ENCODE data around the gene KERA. TPM values are rescaled to one million over a fixed set of nuclear protein-coding genes. Genes with fewer than 3 reads are reported as not detected.
A peak's percentile ranks its signal among the peaks of the same experiment; 100 is the strongest.

The KERA gene
- total RNA-seq, 1 experiment from 2014 or later = not detected

GRCh38 chr12:91058786-91059185, 962 bp upstream of the KERA start:
- intact Hi-C loops (cut with micrococcal nuclease) = no loop called here
- no TSS peak for BruUV-seq (replicated peaks)
- H3K9me3 Mint-ChIP-seq (ENCODE audit: unreplicated experiment) = no peaks in the 10 kb centered on the region
- peak; percentile 7 for DNase-seq (ENCODE audit: unreplicated experiment)
- no peaks in the 10 kb centered on the region for H3K36me3 Mint-ChIP-seq (ENCODE audit: insufficient read depth, unreplicated experiment)
- H3K27ac Mint-ChIP-seq (ENCODE audit: low read depth, unreplicated experiment) = no peak overlapping the region
- ChIA-PET POLR2A (no interaction called here), CTCF (no interaction called here)
- H3K4me3 Mint-ChIP-seq (ENCODE audit: unreplicated experiment) = no peak overlapping the region
- H3K27me3 Mint-ChIP-seq (ENCODE audit: insufficient read depth, unreplicated experiment) = peaks cover 79% of the 10 kb centered on the region
- no peak for TF ChIP-seq CTCF (IDR thresholded peaks at IDR 0.05; ENCODE audit: unreplicated experiment)
- no peaks in the 10 kb centered on the region for H3K4me1 Mint-ChIP-seq (ENCODE audit: insufficient read depth, unreplicated experiment)

GRCh38 chr12:91056488-91056887, 1.3 kb downstream of the KERA start:
- CTCF ChIA-PET = interaction anchor here (0.5 kb wide), 1 partner anchor 43 kb away, joined by 3 read pairs; no protein-coding TSS in a partner anchor
- Mint-ChIP-seq H3K27me3 (ENCODE audit: insufficient read depth, unreplicated experiment) (peaks cover 84% of the 10 kb centered on the region), H3K36me3 (ENCODE audit: insufficient read depth, unreplicated experiment) (no peaks in the 10 kb centered on the region), H3K27ac (ENCODE audit: low read depth, unreplicated experiment) (no peak overlapping the region), H3K9me3 (ENCODE audit: unreplicated experiment) (no peaks in the 10 kb centered on the region), H3K4me1 (ENCODE audit: insufficient read depth, unreplicated experiment) (no peaks in the 10 kb centered on the region), H3K4me3 (ENCODE audit: unreplicated experiment) (no peak overlapping the region)
- BruUV-seq (replicated peaks) = no TSS peak
- intact Hi-C loops (cut with micrococcal nuclease) = no loop called here
- POLR2A ChIA-PET = interaction anchor here (0.6 to 1.0 kb wide), 2 partner anchors 90 to 168 kb away, joined by 3 read pairs; no protein-coding TSS in a partner anchor
- no peak for DNase-seq (ENCODE audit: unreplicated experiment)
- TF ChIP-seq CTCF (IDR thresholded peaks at IDR 0.05; ENCODE audit: unreplicated experiment) = no peak

- no TSS peak for BruUV-seq (replicated peaks)
- DNase-seq (ENCODE audit: unreplicated experiment) = no peak
- Mint-ChIP-seq H3K4me3 (ENCODE audit: unreplicated experiment) (no peak overlapping the region), H3K4me1 (ENCODE audit: insufficient read depth, unreplicated experiment) (no peaks in the 10 kb centered on the region), H3K9me3 (ENCODE audit: unreplicated experiment) (no peaks in the 10 kb centered on the region), H3K27me3 (ENCODE audit: insufficient read depth, unreplicated experiment) (peaks cover 89% of the 10 kb centered on the region), H3K36me3 (ENCODE audit: insufficient read depth, unreplicated experiment) (no peaks in the 10 kb centered on the region), H3K27ac (ENCODE audit: low read depth, unreplicated experiment) (no peak overlapping the region)
- ChIA-PET CTCF (no interaction called here), POLR2A (no interaction called here)
- TF ChIP-seq CTCF (IDR thresholded peaks at IDR 0.05; ENCODE audit: unreplicated experiment) = no peak
- intact Hi-C loops (cut with micrococcal nuclease) = no loop called here
Measured at GRCh38 chr12:91055976-91056375, 1.8 kb downstream of the KERA start.

GRCh38 chr12:91053951-91054715, 3.7 kb downstream of the KERA start:
- peak; percentile 57 for DNase-seq (ENCODE audit: unreplicated experiment)
- CTCF ChIA-PET = no interaction called here
- no peaks in the 10 kb centered on the region for H3K36me3 Mint-ChIP-seq (ENCODE audit: insufficient read depth, unreplicated experiment)

More at GRCh38 chr12:91053951-91054715, 3.7 kb downstream of the KERA start:
- H3K27me3 Mint-ChIP-seq (ENCODE audit: insufficient read depth, unreplicated experiment) = peaks cover 80% of the 10 kb centered on the region
- POLR2A ChIA-PET = interaction anchor here (1.1 kb wide), 1 partner anchor 10 kb away, joined by 5 read pairs; no protein-coding TSS in a partner anchor
- H3K4me1 Mint-ChIP-seq (ENCODE audit: insufficient read depth, unreplicated experiment) = no peaks in the 10 kb centered on the region
- no TSS peak for BruUV-seq (replicated peaks)
- intact Hi-C loops (cut with micrococcal nuclease) = no loop called here
- H3K4me3 Mint-ChIP-seq (ENCODE audit: unreplicated experiment) = no peak overlapping the region
- H3K27ac Mint-ChIP-seq (ENCODE audit: low read depth, unreplicated experiment) = no peak overlapping the region
- H3K9me3 Mint-ChIP-seq (ENCODE audit: unreplicated experiment) = no peaks in the 10 kb centered on the region
- no peak for TF ChIP-seq CTCF (IDR thresholded peaks at IDR 0.05; ENCODE audit: unreplicated experiment)
